Fibroblast of the aortic adventitia (primary cell): Measurements from ENCODE around the gene SOCS7. TPM values are rescaled to one million over a fixed set of nuclear protein-coding genes. Genes with fewer than 3 reads are reported as not detected.
A peak's percentile ranks its signal among the peaks of the same experiment; 100 is the strongest.

Experiments used
- DNase-seq: peaks from one replicate; pipeline ENCODE4 v3.0.0-alpha.2; 2010; ENCODE audit warnings: low read depth
- H3K4me3 ChIP-seq: 2 replicates; pipeline ENCODE4 v1.5.1; 2011; ENCODE audit warnings: low read depth, mild to moderate bottlenecking, control low read depth, low read length, moderate library complexity
- CTCF ChIP-seq: IDR thresholded peaks from 2 replicates; pipeline ENCODE4 v1.5.1; 2011; ENCODE audit warnings: mild to moderate bottlenecking, low read length, control low read depth, inconsistent platforms; ENCODE audit not compliant: insufficient read depth
- total RNA-seq: library from RNA; depleted of rRNA; stranded (reverse); fragments of >200 nt; gene quantifications from 2 replicates; pipeline ENCODE4 v1.2.3, GENCODE V29; 2012; ENCODE audit warnings: low replicate concordance

SOCS7 gene, protein sequence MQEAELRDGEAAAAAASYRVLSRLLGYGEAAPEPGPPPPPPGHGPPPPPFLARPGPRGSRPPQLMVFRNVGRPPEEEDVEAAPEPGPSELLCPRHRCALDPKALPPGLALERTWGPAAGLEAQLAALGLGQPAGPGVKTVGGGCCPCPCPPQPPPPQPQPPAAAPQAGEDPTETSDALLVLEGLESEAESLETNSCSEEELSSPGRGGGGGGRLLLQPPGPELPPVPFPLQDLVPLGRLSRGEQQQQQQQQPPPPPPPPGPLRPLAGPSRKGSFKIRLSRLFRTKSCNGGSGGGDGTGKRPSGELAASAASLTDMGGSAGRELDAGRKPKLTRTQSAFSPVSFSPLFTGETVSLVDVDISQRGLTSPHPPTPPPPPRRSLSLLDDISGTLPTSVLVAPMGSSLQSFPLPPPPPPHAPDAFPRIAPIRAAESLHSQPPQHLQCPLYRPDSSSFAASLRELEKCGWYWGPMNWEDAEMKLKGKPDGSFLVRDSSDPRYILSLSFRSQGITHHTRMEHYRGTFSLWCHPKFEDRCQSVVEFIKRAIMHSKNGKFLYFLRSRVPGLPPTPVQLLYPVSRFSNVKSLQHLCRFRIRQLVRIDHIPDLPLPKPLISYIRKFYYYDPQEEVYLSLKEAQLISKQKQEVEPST
- total RNA-seq = 11.7 and 18.8 TPM in 2 replicates

GRCh38 chr17:38351412-38352222 lies at the start of gene SOCS7:
SOCS7 (plus strand) TSS chr17:38351844; CDS start chr17:38352053, 209 bp downstream.
- H3K4me3 ChIP-seq = peak within 1 kb of the TSS; percentile 78
- no peak for TF ChIP-seq CTCF
- DNase-seq = peak; percentile 86

DNA sequence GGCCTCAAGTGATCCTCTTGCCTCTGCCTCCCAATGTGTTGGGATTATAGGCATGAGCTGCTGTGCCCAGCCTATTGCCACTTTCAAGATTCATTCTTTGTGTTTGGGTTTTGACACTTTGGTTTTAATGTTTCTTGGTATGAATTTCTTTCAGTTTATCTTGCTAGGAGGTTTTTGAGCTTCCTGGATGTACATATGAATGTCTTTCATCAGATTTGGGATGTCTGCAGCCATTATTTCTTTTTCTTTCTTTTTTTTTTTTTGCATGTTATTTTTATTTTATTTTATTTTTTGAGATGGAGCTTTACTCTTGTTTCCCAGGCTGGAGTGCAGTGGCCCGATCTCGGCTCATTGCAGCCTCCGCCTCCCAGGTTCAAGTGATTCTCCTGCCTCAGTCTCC lies 36.1 kb upstream of the SOCS7 start:
- H3K4me3 ChIP-seq = no peak overlapping the region
- DNase-seq = no peak
- no peak for TF ChIP-seq CTCF

DNA sequence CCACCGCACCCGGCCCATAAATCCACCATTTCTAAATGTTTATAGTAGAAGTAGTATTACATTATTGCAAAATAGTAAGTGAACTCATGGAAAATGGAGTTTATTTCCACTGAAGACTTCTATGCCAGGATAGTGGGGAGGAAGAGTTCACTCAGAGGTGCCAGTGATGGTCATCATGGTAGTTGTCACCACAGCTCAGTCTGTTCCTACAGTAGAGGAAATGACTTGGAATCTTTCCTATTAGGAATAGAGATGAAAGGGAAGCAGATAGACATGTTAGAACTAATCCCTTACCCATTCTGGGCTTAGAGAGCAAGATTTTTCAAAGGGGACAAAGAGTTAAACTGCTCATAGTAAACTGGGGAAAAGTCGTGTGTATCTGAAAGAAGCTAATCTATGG lies 34.6 kb upstream of the SOCS7 start:
- no peak for TF ChIP-seq CTCF
- H3K4me3 ChIP-seq = no peak overlapping the region
- DNase-seq = no peak

GRCh38 chr17:38320482-38320881 lies 31.2 kb upstream of the SOCS7 start:
- TF ChIP-seq CTCF = no peak
- no peak overlapping the region for H3K4me3 ChIP-seq
- DNase-seq = no peak

DNA sequence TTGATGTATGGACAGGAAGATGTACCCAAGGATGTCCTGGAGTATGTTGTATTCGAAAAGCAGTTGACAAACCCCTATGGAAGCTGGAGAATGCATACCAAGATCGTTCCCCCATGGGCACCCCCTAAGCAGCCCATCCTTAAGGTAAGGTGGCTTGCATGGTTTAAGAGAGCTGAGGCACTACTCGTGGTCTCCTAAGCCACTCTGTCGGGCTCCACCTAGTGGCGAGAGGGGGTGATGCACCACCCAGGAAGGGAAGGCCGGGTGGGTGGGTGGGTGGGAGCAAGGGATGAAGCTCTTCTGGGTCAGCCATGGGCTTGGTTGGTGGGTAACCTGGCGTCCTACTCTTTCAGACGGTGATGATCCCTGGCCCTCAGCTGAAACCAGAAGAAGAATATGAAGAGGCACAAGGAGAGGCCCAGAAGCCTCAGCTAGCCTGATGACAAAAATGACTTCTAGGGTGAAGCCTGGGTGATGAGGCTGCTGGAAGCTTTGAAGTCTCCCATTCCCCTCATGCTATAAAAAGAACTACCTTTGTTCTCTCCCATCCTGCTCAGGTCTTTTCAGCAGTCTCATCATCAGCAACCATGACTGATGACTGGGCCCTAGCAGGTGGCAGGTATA lies 29.4 kb upstream of the SOCS7 start:
- no peak overlapping the region for H3K4me3 ChIP-seq
- peak; percentile 80 for TF ChIP-seq CTCF
- DNase-seq = peak; percentile 55

DNA sequence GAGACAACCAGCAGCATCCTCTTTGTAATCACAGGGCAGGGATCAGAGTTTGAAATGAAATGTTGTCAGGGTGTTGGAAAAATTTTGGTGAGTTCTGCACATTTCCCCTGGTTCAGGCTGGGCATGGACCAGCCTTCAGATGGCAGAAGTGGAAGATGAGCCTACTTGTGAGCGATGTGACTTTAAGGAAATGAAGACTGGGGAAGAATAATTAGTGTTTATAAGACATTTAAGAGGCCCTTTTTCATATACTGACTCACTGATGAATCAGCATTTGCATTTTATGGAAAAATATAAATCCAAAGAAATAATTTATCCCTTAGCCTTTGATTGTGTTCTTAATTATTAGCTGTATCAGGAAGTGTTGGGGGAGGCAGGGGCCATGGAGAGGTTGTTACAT lies 28.7 kb upstream of the SOCS7 start:
- no peak overlapping the region for H3K4me3 ChIP-seq
- no peak for DNase-seq
- no peak for TF ChIP-seq CTCF
